ENCODE results near the gene ACOX3. TPM values are rescaled to one million over a fixed set of nuclear protein-coding genes. Genes with fewer than 3 reads are reported as not detected.

ACOX3 gene
- total and polyA plus RNA-seq, 9 of the 15 experiments (the other 6 are each of a cell fraction or from before 2014, with no cell fraction given): 0.68 to 7.3 (median 3.7) TPM

DNA sequence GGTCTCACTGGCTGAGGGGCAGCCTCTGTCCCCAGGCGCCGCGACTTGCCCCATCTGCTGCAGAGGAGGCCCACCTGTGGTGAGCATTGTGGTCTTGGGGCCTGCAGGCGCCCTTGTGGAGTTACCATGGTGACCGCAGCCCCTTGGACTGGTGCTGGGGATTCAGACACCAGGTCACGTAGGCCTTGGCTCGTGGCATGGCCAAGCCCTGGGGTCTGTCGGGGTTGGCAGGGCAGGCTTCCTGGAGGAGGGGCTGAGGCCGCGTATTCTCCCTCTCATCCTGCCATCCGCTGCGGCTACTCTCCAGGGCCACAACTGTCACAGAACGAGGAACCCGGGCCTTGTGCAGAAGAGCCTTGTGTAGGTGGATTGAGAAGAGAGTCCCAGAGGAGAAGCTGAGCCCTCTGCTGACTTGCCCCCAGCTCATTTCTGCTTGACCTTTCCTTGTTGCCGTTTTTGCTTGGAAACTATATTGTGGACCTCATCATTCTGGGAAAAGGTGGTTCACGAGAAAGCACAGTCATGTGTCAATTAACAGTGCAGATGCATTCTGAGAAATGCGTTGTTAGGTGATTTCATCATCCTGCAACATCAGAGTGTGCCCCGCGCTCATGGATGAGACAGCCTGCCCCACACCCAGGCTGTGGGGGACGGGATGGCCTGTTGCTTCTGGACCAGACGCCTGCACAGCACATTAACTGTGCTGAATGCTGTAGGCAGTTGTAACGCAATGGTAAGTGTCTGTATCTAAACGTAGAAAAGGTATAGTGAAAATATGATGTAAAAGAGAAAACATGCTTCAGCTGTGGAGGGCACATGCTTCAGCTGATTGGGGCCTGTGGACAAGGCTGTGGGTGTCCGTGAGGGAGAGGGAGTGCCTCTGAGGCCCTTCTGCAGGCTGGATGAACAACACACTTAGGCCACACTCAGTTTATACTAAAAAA is 38.5 kb upstream of the ACOX3 start (continued):
- TF ChIP-seq MAZ (CRISPR knock-in tag; conservative IDR thresholded peaks at IDR 0.05 in 1 of 2, IDR thresholded peaks at IDR 0.05 in 1 of 2): peak in 1 of 2 experiments; percentile 93; a peak in 2 of 4 replicates
- TF ChIP-seq EGR1 (conservative IDR thresholded peaks at IDR 0.05): no peak
- no peak for TF ChIP-seq SAFB (IDR thresholded peaks at IDR 0.05; ENCODE audit: borderline replicate concordance, low read depth, low read length)
- TF ChIP-seq ZNF165 (CRISPR knock-in tag; IDR thresholded peaks at IDR 0.05; ENCODE audit: borderline replicate concordance): no peak
- TF ChIP-seq, protein P1, sequence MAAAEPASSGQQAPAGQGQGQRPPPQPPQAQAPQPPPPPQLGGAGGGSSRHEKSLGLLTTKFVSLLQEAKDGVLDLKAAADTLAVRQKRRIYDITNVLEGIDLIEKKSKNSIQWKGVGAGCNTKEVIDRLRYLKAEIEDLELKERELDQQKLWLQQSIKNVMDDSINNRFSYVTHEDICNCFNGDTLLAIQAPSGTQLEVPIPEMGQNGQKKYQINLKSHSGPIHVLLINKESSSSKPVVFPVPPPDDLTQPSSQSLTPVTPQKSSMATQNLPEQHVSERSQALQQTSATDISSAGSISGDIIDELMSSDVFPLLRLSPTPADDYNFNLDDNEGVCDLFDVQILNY (CRISPR knock-in tag; IDR thresholded peaks at IDR 0.05): no peak
- TF ChIP-seq MEIS2 (IDR thresholded peaks at IDR 0.05; ENCODE audit: partially characterized antibody): peak; percentile 88
- TF ChIP-seq, protein P2, sequence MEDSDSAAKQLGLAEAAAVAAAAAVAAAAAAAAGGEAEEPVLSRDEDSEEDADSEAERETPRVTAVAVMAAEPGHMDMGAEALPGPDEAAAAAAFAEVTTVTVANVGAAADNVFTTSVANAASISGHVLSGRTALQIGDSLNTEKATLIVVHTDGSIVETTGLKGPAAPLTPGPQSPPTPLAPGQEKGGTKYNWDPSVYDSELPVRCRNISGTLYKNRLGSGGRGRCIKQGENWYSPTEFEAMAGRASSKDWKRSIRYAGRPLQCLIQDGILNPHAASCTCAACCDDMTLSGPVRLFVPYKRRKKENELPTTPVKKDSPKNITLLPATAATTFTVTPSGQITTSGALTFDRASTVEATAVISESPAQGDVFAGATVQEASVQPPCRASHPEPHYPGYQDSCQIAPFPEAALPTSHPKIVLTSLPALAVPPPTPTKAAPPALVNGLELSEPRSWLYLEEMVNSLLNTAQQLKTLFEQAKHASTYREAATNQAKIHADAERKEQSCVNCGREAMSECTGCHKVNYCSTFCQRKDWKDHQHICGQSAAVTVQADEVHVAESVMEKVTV (CRISPR knock-in tag; IDR thresholded peaks at IDR 0.05): no peak
- TF ChIP-seq, protein P3, sequence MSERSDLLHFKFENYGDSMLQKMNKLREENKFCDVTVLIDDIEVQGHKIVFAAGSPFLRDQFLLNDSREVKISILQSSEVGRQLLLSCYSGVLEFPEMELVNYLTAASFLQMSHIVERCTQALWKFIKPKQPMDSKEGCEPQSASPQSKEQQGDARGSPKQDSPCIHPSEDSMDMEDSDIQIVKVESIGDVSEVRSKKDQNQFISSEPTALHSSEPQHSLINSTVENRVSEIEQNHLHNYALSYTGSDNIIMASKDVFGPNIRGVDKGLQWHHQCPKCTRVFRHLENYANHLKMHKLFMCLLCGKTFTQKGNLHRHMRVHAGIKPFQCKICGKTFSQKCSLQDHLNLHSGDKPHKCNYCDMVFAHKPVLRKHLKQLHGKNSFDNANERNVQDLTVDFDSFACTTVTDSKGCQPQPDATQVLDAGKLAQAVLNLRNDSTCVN (CRISPR knock-in tag; IDR thresholded peaks at IDR 0.05): no peak
- TF ChIP-seq FOXM1 (IDR thresholded peaks at IDR 0.05; ENCODE audit: low read depth): no peak
- TF ChIP-seq FOXM1 (CRISPR knock-in tag; IDR thresholded peaks at IDR 0.05; ENCODE audit: low read depth): no peak
- TF ChIP-seq RCOR1 (IDR thresholded peaks at IDR 0.05; ENCODE audit: borderline replicate concordance in 1 of 2, low read depth in 2 of 2, low read length in 2 of 2): peak in 1 of 2 experiments; percentile 79; a peak in 1 of 4 replicates
- TF ChIP-seq PCBP1 (IDR thresholded peaks at IDR 0.05; ENCODE audit: low read depth, low read length, poor library complexity, severe bottlenecking): no peak
- no peak for TF ChIP-seq ZNF551 (CRISPR knock-in tag; IDR thresholded peaks at IDR 0.05)
- no peak for TF ChIP-seq E2F3 (CRISPR knock-in tag; IDR thresholded peaks at IDR 0.05)
- TF ChIP-seq, protein P4, sequence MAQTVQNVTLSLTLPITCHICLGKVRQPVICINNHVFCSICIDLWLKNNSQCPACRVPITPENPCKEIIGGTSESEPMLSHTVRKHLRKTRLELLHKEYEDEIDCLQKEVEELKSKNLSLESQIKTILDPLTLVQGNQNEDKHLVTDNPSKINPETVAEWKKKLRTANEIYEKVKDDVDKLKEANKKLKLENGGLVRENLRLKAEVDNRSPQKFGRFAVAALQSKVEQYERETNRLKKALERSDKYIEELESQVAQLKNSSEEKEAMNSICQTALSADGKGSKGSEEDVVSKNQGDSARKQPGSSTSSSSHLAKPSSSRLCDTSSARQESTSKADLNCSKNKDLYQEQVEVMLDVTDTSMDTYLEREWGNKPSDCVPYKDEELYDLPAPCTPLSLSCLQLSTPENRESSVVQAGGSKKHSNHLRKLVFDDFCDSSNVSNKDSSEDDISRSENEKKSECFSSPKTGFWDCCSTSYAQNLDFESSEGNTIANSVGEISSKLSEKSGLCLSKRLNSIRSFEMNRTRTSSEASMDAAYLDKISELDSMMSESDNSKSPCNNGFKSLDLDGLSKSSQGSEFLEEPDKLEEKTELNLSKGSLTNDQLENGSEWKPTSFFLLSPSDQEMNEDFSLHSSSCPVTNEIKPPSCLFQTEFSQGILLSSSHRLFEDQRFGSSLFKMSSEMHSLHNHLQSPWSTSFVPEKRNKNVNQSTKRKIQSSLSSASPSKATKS (CRISPR knock-in tag; IDR thresholded peaks at IDR 0.05): no peak
- TF ChIP-seq, protein P5, sequence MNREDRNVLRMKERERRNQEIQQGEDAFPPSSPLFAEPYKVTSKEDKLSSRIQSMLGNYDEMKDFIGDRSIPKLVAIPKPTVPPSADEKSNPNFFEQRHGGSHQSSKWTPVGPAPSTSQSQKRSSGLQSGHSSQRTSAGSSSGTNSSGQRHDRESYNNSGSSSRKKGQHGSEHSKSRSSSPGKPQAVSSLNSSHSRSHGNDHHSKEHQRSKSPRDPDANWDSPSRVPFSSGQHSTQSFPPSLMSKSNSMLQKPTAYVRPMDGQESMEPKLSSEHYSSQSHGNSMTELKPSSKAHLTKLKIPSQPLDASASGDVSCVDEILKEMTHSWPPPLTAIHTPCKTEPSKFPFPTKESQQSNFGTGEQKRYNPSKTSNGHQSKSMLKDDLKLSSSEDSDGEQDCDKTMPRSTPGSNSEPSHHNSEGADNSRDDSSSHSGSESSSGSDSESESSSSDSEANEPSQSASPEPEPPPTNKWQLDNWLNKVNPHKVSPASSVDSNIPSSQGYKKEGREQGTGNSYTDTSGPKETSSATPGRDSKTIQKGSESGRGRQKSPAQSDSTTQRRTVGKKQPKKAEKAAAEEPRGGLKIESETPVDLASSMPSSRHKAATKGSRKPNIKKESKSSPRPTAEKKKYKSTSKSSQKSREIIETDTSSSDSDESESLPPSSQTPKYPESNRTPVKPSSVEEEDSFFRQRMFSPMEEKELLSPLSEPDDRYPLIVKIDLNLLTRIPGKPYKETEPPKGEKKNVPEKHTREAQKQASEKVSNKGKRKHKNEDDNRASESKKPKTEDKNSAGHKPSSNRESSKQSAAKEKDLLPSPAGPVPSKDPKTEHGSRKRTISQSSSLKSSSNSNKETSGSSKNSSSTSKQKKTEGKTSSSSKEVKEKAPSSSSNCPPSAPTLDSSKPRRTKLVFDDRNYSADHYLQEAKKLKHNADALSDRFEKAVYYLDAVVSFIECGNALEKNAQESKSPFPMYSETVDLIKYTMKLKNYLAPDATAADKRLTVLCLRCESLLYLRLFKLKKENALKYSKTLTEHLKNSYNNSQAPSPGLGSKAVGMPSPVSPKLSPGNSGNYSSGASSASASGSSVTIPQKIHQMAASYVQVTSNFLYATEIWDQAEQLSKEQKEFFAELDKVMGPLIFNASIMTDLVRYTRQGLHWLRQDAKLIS (CRISPR knock-in tag; IDR thresholded peaks at IDR 0.05): no peak
- TF ChIP-seq ZNF354B (CRISPR knock-in tag; IDR thresholded peaks at IDR 0.05): no peak

All from K562 (cell line).